Measurements from ENCODE around the gene FUT7.
"Not testable (repeated sequence)": the region's sequence is repeated elsewhere in the genome, so short reads cannot be mapped to it uniquely, and the experiment has no call there.

FUT7 gene

DNA sequence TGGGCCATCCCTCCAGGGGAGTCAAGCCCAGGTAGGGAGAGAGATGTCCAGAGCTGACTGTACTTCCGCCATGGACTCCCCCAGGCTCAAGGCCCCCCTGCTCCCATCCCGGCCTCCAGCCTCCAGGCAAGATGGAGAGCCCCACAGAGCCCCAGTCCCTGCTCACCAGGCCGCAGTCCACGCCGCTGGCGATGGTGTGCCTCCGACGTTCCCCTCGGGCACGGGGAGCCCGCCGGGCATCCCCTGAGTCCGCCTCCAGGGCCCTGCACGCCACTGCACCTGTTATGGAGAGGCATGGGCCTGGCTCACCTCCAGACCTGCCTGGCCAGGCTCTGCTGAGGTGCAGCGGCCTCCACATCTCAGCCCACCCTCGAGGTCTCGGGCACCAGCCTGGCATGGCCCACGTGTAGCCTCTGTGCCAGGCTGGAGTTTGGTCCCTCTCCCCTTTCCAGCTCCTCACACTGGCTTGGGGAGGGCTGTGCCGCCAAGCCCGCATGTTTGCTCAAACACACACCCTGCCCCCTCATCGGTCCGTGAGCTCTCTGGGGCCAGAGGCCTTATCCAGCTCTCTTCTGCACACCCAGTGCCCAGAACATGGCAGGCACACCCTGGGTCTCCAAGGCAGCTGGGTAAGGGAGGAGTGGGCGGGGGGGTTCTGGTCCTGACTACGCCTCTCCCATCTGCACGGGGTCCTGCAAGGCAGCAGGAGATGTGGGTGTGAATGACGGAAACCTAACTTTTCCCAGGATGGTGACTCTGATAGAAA, 34.4 kb upstream of the FUT7 start:
- no peak for DNase-seq (ENCODE audit: low read depth)

DNA sequence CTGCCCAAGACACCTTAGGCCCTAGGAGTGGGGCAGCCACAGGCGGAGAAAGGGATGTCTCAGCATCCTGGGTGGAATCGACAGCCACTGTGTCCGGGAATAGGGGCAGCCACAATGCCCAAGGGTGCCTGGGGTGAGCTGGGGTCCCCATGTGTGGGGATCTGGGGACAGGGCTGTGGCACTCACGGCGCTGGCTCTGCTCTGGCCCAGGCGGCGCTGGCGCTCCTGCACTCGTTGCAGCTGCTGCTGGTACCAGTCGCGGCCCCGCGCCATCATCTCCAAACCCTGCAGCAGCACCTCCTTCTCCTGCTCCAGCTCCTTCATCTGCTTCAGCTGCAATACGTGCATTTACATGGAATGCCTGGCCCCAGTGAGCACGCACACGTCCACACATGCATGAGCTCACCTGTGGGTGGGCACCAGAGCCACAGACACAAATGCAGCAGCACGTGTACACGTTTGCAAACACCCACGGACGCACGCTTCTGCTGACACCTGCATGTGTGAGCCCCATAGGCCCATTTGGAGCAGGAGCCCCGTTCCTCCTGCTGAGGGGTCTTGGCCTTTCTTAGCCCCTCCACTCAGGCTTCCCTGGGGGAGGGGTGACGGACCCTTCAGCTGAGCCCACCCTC, 33.6 kb upstream of the FUT7 start:
- DNase-seq (ENCODE audit: low read depth): no peak

DNA sequence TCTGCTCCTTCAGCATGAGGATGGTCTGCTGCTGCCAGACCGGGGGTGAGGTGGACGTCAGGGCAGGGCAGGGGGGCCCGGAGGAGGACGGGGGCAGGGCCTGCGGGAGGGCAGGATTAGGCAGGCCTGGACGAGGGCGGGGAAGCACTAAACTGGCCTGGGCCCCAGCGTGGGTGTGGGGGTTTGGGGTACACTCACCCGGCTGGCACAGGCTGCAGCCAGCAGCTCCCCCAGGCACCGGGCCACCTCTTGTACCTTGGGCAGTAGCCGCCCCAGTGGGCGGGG, 32.9 kb upstream of the FUT7 start:
- no peak for DNase-seq (ENCODE audit: low read depth)

DNA sequence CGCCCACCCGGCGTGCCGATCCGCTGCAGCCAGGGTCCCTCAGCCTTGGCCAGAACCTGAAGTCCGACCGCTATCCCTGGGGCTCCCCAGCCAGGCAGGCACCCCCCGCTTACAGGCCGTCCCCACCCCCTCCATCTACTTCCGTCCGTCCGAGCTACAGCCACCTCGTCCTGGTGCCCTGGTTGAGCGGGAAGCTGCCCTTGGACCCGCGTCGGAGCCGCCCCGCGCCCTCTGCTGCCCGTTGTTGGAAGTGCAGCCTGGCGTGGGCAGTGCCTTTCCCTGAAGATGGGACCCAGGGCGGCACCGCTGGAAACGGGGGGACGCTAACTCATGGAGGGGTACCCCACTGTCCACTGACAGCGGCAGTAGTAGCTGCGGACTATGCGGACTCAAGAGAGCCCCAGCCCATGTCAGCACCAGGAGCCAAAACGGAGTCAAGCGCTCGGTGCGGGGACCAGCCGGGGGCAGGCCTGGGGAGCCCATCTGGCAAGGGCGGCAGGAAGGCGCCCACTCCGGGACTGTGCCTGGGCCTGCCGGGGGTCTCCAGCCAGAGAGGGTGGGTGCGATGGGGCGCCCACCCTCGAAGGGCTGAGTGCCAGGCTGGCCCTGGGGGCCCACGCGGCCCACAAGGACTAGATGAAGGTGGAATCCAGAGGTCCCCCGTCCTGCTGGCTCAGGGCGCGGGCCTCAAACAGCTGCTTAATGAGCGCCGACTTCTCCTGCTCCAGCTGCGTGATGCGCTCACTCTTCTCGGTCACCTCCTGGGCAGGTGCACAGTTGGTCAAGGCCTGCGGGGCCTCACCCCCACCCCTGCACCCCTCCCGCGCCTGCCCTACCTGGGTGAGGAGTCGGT, 32.4 kb upstream of the FUT7 start:
- DNase-seq (ENCODE audit: low read depth): peak; percentile 34

DNA sequence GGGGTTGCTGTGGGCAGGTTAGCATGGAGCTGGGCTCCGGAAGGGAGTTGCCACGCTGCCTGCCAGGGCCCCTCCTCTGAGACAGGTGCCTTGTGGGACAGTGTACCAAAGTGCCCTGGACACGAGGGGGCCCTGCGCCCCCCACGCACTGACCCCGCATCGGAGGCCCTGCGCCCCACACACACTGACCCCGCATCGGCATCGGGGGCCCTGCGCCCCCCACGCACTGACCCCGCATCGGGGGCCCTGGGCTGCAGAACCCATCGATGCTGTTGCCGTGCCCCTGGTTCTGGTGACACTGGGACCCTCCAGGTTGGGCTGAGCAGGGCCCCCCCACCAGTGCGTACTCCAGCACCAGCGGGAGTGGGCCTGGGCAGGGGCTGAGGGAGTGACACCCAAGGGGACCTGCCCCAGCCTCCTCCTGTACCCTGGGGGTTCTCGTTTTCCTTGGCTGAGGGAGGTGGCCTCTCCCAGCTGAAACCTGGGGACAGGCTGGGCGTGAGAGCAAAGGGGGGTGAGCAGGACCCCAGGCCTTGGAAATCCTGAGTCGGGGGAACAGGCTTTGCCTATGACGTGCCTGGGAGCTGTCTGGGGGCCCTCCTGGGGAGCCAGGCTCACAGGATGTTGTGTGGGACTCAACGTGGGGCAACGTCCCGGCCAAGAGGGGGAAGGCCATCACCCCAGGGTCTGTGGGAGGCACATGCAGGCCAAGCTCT, 31.6 kb upstream of the FUT7 start:
- no peak for DNase-seq (ENCODE audit: low read depth)

DNA sequence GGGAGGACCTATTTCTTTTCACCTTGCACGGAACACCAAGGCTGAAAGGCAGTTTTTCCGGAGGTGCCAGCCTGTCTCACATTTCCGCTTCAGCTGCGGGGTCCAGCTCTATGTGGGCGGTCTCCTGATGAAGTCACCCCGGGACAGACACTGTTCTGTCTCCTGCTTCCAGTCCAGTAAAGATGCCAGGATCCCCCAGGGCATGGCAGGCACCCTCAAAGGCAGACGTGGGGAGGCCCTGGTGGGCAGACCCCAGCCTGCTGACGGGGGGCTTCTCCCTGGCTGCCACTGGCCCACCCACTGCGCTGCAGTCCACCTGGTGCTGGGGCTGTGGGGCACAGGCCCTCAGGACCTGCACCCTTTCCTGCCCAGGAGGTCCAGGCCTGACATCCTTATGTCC, 30.9 kb upstream of the FUT7 start:
- DNase-seq (ENCODE audit: low read depth): not testable (repeated sequence)

DNA sequence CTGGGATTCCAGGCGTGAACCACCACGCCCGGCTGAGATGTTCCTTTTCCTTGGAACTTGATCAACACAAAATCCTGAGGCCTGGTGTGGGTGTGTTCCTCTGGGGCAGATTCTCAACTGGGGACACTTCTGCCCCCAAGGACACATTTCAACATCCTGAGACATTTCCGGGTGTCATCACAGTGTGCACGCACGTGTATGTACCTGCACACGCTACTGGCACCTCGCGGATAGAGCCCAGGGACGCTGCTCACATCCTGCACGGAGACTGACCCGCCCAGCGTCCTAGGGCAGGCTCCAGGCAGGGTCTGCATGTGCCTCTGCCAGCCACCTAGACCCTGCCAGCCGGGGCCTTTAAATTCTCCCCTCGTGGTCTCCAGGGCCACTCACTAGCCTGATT, 30.5 kb upstream of the FUT7 start:
- no peak for DNase-seq (ENCODE audit: low read depth)

DNA sequence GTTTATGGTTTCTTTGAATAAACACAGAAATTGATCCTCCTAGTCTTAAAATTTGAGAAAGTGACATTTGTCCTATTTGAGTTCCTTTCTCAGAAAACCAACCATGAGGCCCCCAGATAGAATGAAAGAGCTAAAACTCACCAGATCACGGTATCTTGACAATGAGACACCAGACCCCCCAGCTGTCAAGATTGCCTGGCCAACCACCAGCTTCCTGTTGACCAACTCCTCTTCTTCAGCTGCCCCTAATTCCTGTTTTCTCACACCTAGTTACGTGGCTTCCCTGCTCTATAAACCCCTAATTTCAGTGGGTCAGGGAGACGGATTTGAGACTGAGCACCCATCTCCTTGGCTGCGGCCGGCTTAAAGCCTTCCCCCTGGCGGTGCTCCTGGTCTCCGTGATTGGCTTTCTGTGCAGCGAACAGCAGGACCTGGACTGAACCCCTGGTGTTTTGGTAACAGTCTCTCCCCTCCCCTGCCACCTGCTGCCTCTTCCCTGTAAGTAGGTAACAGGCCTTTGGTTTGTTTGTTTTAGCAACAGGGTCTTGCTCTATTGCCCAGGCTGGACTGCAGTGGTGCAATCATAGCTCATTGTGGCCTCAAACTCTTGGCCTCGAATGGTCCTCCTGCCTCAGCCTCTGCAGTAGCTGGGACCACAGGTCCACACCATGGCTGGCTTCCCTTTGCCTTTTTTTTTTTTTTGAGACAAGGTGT, 26.8 kb upstream of the FUT7 start:
- no peak for DNase-seq (ENCODE audit: low read depth)

DNA sequence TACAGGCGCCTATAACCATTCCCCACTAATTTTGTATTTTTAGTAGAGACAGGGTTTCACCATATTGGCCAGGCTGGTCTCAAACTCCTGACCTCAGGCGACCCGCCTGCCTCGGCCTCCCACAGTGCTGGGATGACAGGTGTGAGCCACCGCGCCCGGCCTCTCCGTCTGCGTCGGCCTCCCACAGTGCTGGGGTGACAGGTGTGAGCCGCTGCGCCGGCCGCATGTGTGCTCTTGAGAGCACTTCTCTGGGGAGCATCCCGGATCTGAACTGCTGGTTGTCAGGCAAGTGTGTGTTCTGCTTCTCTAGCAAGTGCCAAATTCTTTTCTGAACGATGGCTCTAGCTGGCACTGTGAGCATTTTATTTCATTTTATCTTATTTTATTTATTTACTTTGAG, 25.7 kb upstream of the FUT7 start:
- DNase-seq (ENCODE audit: low read depth): no peak

DNA sequence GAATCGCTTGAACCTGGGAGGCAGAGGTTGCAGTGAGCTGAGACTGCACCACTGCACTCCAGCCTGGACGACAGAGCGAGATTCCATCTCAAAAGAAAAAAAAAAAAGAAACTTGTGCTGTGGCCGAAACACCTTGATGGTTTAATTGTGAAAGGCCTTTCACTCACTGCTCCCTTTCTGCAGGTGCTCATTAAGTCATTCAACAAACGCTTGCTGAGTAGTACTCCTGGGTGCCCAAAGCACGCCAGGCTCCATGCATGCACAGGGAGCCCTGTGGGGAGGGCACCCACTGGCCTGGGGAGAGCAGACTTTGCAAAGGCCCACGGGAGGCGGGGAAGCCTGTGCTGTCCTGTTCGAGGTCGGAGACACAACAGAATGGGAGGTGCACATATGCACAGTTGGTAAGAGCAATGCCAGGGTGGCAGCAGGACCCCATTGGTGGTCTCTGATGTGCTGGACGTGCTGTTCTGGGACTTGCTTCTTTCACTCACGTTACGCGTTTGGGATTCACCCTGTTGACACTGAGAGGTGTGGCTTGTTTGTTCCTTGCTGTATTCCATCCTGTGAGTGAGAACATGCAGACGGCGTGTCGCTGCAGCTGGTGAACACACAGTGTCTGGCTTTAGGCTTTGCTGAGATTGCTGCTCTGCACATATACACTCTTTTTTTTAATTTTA, 25.0 kb upstream of the FUT7 start:
- DNase-seq (ENCODE audit: low read depth): no peak

DNA sequence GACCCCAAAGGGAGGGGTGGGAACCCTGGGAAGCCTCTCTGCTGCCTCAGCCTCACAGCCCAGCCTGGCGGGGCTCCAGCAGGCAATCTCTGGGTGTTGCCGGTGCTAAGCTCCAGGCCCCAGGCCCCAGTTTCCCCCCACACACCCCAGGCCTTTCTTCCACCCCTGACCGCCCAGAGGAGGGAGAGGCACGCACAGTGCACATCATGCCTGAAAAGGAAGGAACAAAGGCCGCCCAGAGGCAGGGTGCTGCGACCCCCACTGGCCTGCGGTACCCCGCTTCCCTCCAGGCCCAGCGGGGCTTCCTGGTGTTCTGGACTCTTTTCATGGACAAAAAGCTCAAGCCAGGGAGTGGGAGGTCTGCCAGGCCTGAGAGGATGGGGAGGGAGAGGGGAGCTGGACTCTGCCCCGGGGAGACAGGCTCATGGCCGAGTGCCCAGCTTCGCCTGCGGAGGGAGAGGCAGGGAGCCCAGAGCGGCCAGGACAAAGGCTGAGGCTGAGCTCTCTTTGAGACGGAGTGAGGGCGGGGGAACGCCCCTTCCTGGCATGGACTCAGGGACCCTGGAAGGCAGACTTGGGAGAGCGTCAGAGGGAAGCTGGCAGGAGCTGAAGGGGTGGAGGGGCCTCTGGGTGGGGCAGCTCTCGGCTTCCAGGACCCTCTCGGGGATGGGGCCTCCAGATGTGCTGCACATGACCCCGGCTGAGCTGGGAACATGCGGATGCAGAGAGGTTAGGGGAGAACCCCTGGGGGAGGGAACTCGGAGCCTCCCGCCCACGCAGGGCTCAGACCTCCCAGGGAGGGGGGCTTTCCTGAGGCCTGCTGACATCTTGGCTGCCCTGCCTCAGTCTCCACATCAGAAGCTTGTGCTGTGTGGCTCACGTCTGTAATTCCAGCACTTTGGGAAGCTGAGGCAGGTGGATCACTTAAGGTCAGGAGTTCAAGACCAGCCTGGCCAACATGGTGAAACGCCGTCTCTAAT, 23.8 kb upstream of the FUT7 start:
- DNase-seq (ENCODE audit: low read depth): no peak

DNA sequence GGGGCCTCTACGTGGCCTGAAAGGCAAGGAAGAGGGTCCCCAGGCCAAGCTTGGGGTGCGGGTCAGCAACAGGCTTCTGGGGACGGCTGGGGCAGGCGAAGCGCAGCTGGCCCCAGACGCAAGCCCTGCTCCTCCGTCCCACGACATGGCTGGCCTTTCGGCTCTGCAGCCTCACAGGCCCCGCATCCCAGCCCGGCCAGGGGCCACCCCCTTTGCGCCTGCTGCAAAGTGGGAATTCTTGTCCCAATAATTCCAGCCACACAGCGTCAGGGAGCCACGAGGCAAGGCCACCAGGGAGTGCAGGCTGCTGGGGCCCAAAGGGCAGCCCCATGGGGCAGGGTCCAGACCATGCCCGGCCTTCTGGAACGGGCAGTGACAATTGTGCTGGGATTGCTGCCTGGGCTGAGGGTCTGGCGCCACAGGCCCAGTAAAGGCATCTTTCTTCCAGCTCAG, 23.1 kb upstream of the FUT7 start:
- no peak for DNase-seq (ENCODE audit: low read depth)

DNA sequence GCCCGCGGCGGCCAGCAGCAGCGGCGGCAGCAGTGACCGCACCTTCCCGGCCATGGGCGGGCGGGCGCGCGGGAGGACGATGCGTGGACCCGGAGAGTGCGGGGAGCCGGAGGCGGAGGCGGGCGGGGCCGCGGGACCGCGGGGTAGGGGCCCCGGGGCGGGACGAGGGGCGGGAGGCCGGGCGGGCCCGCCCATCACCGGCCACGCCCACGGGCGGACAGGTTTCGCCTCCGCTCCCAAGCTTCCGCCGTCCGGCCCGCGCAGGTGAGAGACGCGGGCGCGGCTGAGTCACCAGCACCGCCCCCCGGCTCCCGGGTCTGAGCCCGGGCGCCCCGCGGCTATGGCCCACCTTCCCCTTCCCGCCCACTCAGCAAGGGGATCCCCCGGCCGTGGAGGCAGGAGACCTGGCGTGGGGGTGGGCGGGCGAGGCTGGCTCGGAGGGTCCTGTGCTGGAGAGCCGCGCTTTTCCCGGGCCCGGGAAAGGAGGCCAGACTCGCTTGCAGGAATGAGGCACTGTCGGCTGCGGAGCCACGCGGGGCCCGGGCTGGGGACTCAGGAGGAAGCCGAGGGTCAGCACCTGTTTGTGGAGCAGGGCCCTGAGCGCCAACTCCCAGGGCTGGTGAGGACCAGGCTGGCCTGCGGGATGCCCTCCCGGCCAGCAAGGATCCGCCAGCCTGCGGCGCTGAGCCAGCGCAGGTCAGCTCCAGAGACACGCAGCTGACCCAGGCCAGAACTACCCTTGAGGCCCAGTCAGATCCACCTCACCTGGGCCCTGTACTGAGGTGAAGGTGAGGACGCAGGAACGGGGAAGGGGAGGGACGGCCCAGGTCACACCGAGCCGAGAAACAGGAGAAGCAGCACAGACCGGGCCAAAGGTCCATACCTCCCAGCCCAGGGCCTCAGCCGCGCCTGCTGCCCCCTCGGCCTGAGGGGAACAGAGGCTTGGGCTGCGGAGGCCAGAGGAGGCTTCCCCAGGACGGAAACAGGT, 22.4 kb upstream of the FUT7 start, which contains the start of gene ENTPD2:
Gene ENTPD2, minus strand, starts transcription at position 118 of the 988 bp plus-strand sequence. Its CDS starts 64 bp downstream, at position 54.
- peak; percentile 42 for DNase-seq (ENCODE audit: low read depth)

DNA sequence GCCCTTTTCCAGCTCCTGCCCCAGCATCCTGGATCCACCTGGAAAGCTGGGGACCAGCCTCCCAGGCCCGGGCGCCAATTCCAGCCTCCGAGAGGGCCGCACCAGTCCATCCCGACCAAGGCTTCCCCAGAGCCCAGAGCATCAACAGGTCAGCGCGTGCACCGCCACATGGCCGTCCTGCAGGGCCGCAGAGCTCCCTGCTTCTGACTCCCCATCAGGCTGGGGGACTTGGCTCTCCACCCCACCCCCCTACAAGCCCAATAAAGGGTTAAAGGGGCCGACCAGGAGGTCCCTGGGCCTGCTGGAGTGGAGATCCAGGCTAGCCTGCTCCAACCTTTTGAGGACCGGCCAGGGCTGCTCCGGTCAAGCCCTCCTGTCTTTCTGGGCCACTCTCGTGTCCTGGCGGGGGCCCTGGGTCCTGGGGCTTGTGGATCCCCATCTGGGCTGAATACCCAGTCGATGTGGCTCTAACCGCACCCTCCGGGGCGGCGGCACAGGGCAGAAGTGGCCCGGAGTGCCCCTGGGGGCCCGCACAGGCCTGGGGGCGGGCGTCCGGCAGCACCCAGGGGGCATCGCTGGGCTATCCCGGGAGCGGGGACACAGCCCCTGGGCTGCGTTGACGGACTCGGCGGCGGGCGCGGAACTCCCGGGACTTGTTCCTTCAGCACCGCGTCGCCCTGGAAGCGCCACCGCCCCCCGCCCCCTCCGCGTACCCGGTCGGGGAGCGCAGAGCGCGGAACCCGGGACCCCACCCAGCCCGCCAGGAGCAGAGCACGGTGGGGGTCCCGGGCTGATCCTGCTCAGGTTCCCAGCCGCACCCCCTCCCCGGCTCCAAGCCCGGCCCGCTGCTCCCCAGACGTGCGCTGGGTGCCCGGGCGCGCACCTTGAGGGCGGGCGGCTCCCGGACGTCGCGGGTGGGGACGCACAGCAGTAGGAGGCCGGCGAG, 21.4 kb upstream of the FUT7 start:
- no peak for DNase-seq (ENCODE audit: low read depth)

DNA sequence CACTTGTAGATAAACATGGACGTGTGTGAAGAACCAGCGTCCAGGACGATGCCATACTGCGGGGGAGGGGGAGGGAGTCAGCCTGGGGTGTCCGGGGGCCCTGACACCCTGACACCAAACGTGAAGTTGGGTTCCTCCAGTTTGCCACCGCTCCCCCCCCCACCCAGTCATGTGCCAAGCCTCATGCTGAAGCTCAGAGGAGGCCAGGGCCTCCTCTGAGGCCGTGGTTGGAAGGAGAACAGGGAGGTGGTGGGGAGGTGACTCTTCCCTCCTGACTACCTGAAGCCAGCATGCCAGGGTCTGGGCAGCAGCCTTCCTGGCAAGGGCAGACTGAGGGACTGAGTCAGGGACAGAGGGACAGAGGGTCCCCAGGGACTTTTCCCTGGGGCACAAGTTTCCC, 20.4 kb upstream of the FUT7 start:
- DNase-seq (ENCODE audit: low read depth): no peak

DNA sequence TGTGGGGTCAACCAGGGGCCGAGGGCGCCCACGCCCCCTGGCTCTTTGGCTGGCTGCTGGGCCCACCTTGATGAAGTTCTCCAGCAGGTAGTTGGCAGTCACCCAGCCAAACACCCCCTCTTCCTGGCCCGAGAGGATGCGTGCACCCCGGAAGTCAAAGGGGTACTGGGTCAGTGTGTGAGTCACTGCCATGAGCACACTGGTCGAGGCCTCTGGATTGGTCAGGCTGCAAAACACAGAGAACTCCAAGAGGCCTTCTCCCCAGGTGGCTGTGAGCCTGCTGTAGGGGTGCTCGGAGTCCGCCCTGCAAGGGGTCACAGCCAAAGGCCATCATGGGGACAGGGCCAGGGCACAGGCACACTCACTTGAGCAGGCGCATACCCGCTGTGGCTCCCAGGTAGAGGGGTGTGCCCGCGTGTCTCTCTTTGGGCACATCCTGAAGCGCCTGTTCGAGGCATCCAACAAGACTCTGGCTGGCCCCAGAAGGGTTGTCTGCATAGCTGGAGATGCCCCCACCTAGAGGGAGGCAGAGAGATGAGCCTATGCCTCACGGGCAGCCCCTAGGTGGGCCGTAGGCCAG, 19.3 kb upstream of the FUT7 start:
- DNase-seq (ENCODE audit: low read depth): no peak

DNA sequence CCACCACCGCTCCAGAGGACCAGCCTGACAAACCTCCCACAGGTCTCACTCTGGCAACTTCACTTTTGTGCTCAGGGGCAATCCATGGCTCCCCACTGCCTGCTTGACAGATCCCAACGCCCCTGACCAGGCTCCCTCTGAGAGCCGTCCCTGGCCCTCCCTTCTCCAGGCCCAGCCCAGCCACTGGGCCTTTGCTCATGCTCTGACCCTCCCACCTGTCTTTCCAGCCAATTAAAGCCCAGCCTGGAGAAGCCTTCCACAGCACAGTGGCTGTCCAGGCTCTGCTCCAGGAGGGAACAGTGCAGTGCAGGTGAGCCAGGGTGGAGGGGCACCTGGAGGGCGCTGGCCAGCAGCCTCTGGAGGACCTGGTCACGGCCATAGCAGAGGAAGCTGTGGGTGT, 18.7 kb upstream of the FUT7 start:
- DNase-seq (ENCODE audit: low read depth): no peak

Data from stimulated activated CD8-positive, alpha-beta memory T cell treated with anti-CD3 and anti-CD28 coated beads, Interleukin-12 subunit alpha, Interleukin-12 subunit beta, amount 100 ng/mL, for 4 hours (primary cell).